Measurements from ENCODE around the gene PSMF1.
"Not testable (repeated sequence)": the region's sequence is repeated elsewhere in the genome, so short reads cannot be mapped to it uniquely, and the experiment has no call there.

The PSMF1 gene

DNA sequence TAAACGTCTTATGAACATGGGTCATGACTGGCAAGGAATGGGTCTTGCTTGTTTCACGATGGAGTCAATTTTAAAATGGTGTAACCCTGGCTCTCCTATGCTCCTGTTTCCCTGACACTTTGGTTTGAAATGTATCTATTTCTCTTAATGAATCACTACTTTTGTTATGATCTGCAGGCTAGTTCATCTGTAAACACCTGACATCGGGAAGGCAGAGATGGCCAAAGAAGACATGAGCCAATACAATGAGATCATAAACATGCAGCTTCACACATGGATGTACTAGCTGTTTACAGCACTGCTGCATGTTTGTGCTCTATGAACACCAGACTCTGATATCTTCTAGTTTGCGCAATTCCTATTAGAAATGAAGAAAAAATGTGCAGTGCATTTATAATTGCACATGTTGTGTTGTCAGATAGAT lies 96.4 kb downstream of the PSMF1 start:
- DNase-seq (ENCODE audit: extremely low spot score) = no peak
- no peak for TF ChIP-seq ZNF384 (IDR thresholded peaks at IDR 0.05)
- no peak for TF ChIP-seq SUZ12 (IDR thresholded peaks at IDR 0.05)
- TF ChIP-seq HDGF (IDR thresholded peaks at IDR 0.05; ENCODE audit: borderline replicate concordance) = no peak
- no peak for TF ChIP-seq SP1 (IDR thresholded peaks at IDR 0.05)
- TF ChIP-seq FOXM1 (IDR thresholded peaks at IDR 0.05; ENCODE audit: borderline replicate concordance) = no peak
- no peak for TF ChIP-seq BHLHE40 (IDR thresholded peaks at IDR 0.05; ENCODE audit: borderline replicate concordance)
- TF ChIP-seq CTBP1 (IDR thresholded peaks at IDR 0.05; ENCODE audit: borderline replicate concordance) = no peak
- no peak for TF ChIP-seq TARDBP (IDR thresholded peaks at IDR 0.05)
- no peak for TF ChIP-seq LEF1 (IDR thresholded peaks at IDR 0.05; ENCODE audit: borderline replicate concordance)
- no peak for TF ChIP-seq FOXK2 (IDR thresholded peaks at IDR 0.05)
- TF ChIP-seq ARNT (IDR thresholded peaks at IDR 0.05) = no peak
- ChIA-PET CTCF (no interaction called here), POLR2A (no interaction called here)

DNA sequence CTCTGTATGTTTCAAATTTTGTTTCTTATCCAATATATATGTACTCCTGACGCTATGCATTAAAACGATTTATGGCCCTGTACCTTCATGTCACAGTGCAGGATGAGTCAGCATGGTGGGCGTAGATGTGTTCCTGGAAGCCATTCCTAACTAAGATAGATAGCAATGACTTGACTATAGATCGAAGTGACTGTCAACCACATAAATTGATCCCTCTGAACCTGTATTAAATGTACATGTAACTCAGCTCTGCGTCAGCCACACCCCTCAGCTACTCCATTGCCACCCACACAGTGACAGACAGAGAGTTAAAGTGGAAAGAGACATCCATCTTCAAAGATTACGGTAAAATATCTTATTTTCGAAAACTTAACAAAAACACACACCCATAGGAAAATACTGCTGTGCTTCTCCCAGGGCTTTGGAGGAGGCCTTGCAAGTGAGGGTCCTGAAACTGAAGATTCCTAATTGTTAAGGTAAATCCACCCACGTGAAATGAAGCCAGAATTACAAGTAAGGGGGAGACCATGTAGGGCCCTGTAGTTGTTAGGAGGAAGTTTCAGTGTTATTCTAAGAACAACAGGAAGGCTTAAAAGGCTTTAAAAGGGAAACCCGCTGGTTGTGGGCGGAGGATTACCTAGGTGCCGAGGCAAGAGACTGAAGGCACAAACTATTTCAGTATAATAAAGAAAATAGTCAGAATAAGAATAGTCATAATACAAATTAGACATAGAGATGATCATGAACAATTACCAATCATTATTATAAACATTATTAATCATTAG lies 97.2 kb downstream of the PSMF1 start:
- ChIA-PET POLR2A (no interaction called here), CTCF (no interaction called here)

DNA sequence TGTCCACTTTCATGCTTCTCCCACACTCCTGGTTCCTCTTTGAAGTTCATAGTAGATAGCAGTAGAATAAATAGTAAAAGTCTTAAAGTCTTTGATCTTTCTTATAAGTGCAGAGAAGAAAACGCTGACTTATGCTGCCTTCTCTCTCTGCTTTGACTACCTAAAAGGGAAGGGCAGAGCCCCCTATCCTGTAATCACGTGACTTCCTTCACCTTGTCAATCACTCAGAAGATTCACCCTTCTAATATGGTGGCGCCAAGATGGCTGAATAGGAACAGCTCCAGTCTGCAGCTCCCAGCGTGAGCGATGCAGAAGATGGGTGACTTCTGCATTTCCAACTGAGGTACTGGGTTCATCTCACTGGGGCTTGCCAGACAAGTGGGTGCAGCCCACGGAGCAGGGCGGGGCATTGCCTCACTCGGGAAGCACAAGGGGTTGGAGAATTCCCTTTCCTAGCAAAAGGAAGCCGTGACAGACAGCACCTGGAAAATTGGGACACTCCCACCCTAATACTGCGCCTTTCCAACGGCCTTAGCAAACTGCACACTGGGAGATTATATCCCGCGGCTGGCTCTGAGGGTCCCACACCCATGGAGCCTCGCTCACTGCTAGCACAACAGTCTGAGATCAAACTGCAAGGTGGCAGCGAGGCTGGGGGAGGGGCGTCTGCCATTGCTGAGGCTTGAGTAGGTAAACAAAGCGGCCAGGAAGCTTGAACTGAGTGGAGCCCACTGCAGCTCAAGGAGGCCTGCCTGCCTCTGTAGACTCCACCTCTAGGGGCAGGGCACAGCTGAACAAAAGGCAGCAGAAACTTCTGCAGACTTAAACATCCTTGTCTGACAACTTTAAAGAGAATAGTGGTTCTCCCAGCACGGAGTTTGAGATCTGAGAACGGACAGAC lies 98.4 kb downstream of the PSMF1 start:
- CTCF ChIA-PET; POLR2A ChIA-PET; DNase-seq (ENCODE audit: extremely low spot score): not testable (repeated sequence)

More for the DNA sequence above, 97.2 kb downstream of the PSMF1 start:
- no peak for DNase-seq (ENCODE audit: extremely low spot score)
- TF ChIP-seq ELF4 (IDR thresholded peaks at IDR 0.05) = no peak
- TF ChIP-seq, protein P1, sequence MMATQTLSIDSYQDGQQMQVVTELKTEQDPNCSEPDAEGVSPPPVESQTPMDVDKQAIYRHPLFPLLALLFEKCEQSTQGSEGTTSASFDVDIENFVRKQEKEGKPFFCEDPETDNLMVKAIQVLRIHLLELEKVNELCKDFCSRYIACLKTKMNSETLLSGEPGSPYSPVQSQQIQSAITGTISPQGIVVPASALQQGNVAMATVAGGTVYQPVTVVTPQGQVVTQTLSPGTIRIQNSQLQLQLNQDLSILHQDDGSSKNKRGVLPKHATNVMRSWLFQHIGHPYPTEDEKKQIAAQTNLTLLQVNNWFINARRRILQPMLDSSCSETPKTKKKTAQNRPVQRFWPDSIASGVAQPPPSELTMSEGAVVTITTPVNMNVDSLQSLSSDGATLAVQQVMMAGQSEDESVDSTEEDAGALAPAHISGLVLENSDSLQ (IDR thresholded peaks at IDR 0.05) = peak; percentile 17; the same call in 1 of the 2 replicates
